ENCODE results near the gene FOXE1. TPM values are rescaled to one million over a fixed set of nuclear protein-coding genes. Genes with fewer than 3 reads are reported as not detected.

FOXE1 gene
- total RNA-seq, 1 experiment from 2014 or later = not detected

- DNase-seq (ENCODE audit: low spot score) = no peak
- in situ Hi-C loops (cut with HindIII; ENCODE audit: low sequenced_read_pairs) = no loop called here
These were observed 7.6 kb downstream of the FOXE1 start for GRCh38 chr9:97860451-97861147.

- in situ Hi-C loops (cut with HindIII; ENCODE audit: low sequenced_read_pairs) = no loop called here
- no peak for DNase-seq (ENCODE audit: low spot score)
These were observed 8.1 kb downstream of the FOXE1 start for GRCh38 chr9:97861148-97861475.

- in situ Hi-C loops (cut with HindIII; ENCODE audit: low sequenced_read_pairs) = no loop called here
- DNase-seq (ENCODE audit: low spot score) = peak; percentile 15
These were observed 10.3 kb downstream of the FOXE1 start for GRCh38 chr9:97863314-97863713.

GRCh38 chr9:97864396-97864795, 11.4 kb downstream of the FOXE1 start:
- no peak for DNase-seq (ENCODE audit: low spot score)
- in situ Hi-C loops (cut with HindIII; ENCODE audit: low sequenced_read_pairs) = no loop called here

GRCh38 chr9:97866300-97866699, 13.3 kb downstream of the FOXE1 start:
- in situ Hi-C loops (cut with HindIII; ENCODE audit: low sequenced_read_pairs) = no loop called here
- no peak for DNase-seq (ENCODE audit: low spot score)

- no peak for DNase-seq (ENCODE audit: low spot score)
- in situ Hi-C loops (cut with HindIII; ENCODE audit: low sequenced_read_pairs) = no loop called here
These were observed 13.8 kb downstream of the FOXE1 start for GRCh38 chr9:97866848-97867247.

- in situ Hi-C loops (cut with HindIII; ENCODE audit: low sequenced_read_pairs) = no loop called here
These were observed 15.8 kb downstream of the FOXE1 start for GRCh38 chr9:97868859-97869258.

GRCh38 chr9:97873425-97873824, 20.4 kb downstream of the FOXE1 start:
- DNase-seq (ENCODE audit: low spot score) = no peak
- in situ Hi-C loops (cut with HindIII; ENCODE audit: low sequenced_read_pairs) = no loop called here

More at GRCh38 chr9:97868859-97869258, 15.8 kb downstream of the FOXE1 start:
- DNase-seq (ENCODE audit: low spot score) = no peak

DNA sequence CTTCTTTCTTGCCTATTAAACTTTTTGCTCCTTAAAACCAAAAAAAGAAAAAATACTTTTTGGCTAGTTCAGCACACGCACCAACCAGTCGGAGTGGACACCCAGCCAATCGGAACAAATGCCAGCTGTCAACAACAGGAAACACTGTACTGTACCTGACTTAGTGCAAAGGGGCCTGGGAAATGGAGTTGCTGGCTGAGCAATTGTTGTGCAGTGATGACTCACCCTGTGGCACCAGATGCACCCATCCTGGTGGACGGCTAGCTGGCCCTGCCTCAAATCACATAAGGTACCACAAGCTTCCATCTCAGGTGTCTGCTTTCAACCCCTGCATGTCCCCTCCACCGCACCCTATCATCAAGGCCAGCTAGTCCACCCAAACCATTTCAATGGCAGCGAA, 20.9 kb downstream of the FOXE1 start:
- no peak for DNase-seq (ENCODE audit: low spot score)
- in situ Hi-C loops (cut with HindIII; ENCODE audit: low sequenced_read_pairs) = no loop called here

- DNase-seq (ENCODE audit: low spot score) = no peak
- in situ Hi-C loops (cut with HindIII; ENCODE audit: low sequenced_read_pairs) = no loop called here
These were observed 21.6 kb downstream of the FOXE1 start for GRCh38 chr9:97874624-97875023.

DNA sequence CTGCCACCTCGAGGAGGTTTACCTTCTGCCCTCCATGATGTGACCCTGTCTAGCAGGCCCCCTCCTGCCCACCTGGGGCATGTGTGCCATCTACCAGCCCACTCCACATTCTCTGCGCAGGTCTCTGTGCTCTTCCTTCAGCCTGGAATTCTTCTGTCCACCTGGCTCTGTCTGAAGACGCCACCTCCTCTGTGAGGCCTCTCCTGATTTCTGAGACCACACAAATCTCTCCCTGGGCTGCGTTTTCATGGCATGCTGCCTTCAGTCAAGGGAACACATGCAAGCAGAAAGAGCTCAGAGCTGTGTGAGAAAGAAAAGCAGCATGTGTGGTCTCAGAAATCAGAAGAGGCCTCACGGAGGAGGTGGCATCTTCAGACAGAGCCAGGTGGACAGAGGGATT, 22.1 kb downstream of the FOXE1 start:
- in situ Hi-C loops (cut with HindIII; ENCODE audit: low sequenced_read_pairs) = no loop called here
- DNase-seq (ENCODE audit: low spot score) = no peak

DNA sequence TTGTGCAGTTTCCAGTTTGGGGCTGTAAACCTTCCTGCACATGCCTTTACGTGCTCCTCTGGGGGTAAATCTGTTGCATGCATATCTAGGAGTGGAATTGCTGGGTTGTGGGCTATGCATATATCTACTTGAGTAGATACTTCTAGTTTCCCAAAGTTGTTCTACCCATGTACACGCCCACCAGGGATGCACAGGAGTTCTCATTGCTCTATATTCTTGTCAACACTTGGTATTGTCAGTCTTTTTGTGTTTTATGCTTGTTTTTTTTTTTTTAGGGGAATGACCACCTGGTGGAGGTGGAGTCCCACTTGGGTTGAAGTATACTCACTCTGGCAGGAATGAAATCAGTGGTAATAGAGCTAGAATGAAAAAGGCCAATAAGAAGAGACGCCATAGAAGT, 23.0 kb downstream of the FOXE1 start:
- in situ Hi-C loops (cut with HindIII; ENCODE audit: low sequenced_read_pairs) = no loop called here

DNA sequence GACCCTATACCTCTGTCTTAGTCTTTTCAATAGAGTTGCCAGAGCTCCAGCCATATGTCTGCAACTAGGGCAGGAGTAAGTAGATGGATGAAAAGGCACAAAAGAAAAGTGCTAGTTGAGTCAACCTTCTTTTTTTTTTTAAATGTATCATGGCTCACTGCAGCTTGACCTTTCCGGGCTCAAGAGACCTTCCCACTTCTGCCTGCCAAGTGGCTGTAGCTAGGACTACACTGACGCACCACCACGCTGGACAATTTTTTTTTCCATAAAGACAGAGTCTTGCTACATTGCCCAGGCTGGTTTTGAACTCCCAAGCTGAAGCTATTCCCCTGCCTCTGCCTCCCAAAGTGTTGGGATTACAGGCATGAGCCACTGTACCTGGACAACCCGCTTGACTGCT, 27.3 kb downstream of the FOXE1 start:
- no peak for DNase-seq (ENCODE audit: low spot score)
- in situ Hi-C loops (cut with HindIII; ENCODE audit: low sequenced_read_pairs) = no loop called here

More for the DNA sequence above, 23.0 kb downstream of the FOXE1 start:
- DNase-seq (ENCODE audit: low spot score) = no peak

DNA sequence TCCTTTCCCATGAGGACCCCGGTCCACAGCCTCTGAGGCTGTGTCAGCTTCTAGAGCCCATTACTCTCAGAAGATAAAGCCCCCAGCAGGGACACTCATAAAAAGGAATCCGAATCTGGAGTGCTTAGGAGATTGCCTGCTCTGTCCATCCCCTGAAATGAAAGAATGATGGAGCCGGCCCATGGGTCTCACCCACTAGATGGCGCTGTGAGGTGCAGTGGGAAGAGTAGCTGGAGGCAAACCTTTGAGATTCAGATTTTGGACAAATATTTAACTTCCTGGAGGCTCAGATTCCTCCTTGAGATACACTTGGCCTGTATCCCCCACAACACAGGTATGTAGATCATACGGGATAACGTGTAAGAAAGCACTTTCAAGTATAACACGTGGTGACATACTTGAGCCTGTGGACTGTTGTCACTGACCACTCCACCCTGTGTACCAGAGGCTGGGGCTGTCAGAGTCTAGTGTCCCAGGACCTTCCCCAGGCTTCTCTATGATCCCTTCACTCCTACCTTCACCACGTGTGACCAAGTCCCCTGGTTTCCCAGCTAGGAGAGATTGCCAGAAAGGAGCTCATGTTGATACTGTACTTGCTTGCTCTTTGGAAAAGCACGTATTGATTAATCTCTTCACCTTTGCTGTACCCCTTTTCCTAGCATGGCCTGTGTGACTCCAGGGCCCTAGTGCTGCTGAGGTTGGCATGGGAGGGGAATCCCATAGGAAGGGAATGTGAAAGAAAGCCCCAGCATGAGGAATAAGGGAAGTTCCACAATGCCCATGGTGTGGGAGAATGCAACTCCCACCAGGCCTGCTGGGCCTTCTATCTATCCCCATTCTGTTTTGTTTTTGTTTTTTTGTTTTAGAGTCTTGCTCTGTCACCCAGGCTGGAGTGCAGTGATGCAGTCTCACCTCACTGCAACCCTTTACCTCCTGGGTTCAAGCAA, 37.2 kb downstream of the FOXE1 start:
- DNase-seq (ENCODE audit: low spot score) = no peak
- in situ Hi-C loops (cut with HindIII; ENCODE audit: low sequenced_read_pairs) = no loop called here

GRCh38 chr9:97891736-97892135, 38.7 kb downstream of the FOXE1 start:
- no peak for DNase-seq (ENCODE audit: low spot score)
- in situ Hi-C loops (cut with HindIII; ENCODE audit: low sequenced_read_pairs) = no loop called here

DNA sequence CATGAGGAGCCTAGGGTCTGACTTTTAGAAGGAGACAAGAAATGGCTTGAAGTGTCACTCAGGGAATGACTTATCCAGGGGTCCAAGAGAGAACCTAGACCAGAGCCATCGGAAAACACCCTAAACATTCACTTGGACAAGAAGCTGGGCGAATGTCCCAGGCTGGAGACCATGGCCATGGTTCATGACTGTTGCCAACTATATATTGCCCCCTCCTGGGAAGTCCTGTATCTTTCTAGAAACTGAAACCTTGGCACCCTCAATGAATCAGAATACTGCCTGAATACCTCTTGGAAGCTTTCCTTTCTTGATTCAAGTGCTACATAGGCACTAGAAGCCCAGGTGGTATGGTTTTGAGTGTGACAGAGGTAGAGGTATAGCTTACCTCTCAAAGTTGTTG, 39.4 kb downstream of the FOXE1 start:
- in situ Hi-C loops (cut with HindIII; ENCODE audit: low sequenced_read_pairs) = no loop called here

DNA sequence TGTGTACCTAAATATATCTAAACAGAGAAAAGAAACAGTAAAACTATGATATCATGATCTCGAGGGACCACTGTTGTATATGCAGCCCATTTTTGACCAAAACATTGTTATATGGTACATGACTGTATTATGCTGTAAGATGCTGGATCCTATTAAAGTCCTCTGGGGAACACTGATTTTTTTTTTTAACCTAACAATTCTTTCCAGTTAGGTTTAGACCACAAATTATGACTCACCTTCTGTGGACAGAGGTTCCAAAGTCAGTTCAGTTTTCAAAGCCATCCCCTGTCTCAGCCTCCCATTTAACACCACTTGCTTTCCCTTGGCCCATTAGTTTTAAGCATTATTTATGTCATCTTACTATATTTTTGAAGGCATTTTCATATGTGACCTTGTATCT, 42.2 kb downstream of the FOXE1 start:
- in situ Hi-C loops (cut with HindIII; ENCODE audit: low sequenced_read_pairs) = no loop called here
- no peak for DNase-seq (ENCODE audit: low spot score)

More for the DNA sequence above, 39.4 kb downstream of the FOXE1 start:
- no peak for DNase-seq (ENCODE audit: low spot score)

DNA sequence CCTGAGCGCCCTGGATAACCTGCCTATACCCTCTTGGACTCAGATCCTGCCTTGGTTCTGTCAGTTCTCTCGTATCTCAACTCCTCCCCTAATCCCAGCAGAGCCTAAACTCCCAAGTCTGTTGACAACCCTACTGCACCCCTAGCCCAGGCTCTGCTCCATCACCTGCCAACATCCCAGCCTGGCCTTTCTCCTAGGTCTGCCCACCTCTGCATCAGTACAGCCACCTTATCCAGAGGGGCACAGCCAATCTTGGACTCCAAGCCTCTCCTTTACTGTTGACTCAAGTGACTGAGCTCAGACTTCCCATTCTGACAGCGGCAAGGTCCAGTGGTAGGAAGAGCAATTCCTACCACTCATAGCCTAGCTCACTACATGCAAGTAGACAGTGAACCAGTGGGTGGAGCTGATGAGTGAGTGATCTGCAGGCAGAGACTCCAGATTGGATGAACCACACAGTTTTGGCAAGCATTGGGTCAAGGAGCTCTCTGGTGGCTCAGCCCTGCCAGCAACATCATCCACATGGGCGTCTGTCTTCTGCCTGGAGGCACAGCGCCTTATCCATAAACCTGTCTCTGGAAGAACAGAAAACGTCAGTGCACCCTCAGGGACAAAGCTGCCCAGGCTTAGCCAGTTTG, 42.8 kb downstream of the FOXE1 start:
- DNase-seq (ENCODE audit: low spot score) = no peak
- in situ Hi-C loops (cut with HindIII; ENCODE audit: low sequenced_read_pairs) = no loop called here

GRCh38 chr9:97900103-97900737, 47.2 kb downstream of the FOXE1 start:
- DNase-seq (ENCODE audit: low spot score) = no peak
- in situ Hi-C loops (cut with HindIII; ENCODE audit: low sequenced_read_pairs) = no loop called here
